Right forelimb (tissue), 1 donor: Measurements from ENCODE around the gene GLUL.
"Not testable (repeated sequence)": the region's sequence is repeated elsewhere in the genome, so short reads cannot be mapped to it uniquely, and the experiment has no call there.

Experiments
- DNase-seq: peaks from one replicate; pipeline ENCODE4 v3.0.0-alpha.2; 2018

GLUL gene

GRCh38 chr1:182392050-182393028 is 749 bp upstream of the GLUL start:
- DNase-seq = no peak

- DNase-seq = no peak
Measured at GRCh38 chr1:182391028-182391361, 595 bp downstream of the GLUL start.

GRCh38 chr1:182389619-182390047 is 2.0 kb downstream of the GLUL start:
- DNase-seq = no peak

GRCh38 chr1:182388392-182389134 is 3.0 kb downstream of the GLUL start:
- DNase-seq = no peak

- DNase-seq = no peak
Measured at GRCh38 chr1:182387566-182387965, 4.0 kb downstream of the GLUL start.

GRCh38 chr1:182386980-182387379 is 4.6 kb downstream of the GLUL start:
- no peak for DNase-seq

- DNase-seq = no peak
Measured at GRCh38 chr1:182385885-182386853, 5.4 kb downstream of the GLUL start.

GRCh38 chr1:182384387-182384960 is 7.1 kb downstream of the GLUL start:
- DNase-seq = no peak

- no peak for DNase-seq
Measured at GRCh38 chr1:182383934-182384333, 7.7 kb downstream of the GLUL start.

- no peak for DNase-seq
Measured at GRCh38 chr1:182383037-182383661, 8.4 kb downstream of the GLUL start.

- DNase-seq = no peak
Measured at GRCh38 chr1:182381962-182382819, 9.4 kb downstream of the GLUL start.

- DNase-seq = no peak
Measured at GRCh38 chr1:182380199-182380598, 11.4 kb downstream of the GLUL start.

- not testable (repeated sequence) for DNase-seq
Measured at GRCh38 chr1:182379781-182380180, 11.8 kb downstream of the GLUL start.

GRCh38 chr1:182376936-182377574 is 14.5 kb downstream of the GLUL start:
- no peak for DNase-seq

- no peak for DNase-seq
Measured at GRCh38 chr1:182374101-182374834, 17.3 kb downstream of the GLUL start.

GRCh38 chr1:182370532-182370931 is 21.1 kb downstream of the GLUL start:
- DNase-seq = no peak

GRCh38 chr1:182368903-182369302 is 22.7 kb downstream of the GLUL start:
- DNase-seq = no peak

- DNase-seq = no peak
Measured at GRCh38 chr1:182368358-182368757, 23.2 kb downstream of the GLUL start.

GRCh38 chr1:182367926-182368325 is 23.7 kb downstream of the GLUL start:
- no peak for DNase-seq

- no peak for DNase-seq
Measured at GRCh38 chr1:182366596-182366995, 25.0 kb downstream of the GLUL start.
